ENCODE measurements around the gene CAMTA1.

- TF ChIP-seq POLR2A (IDR thresholded peaks at IDR 0.05; ENCODE audit: low read length) (no peak), GATA1 (IDR thresholded peaks at IDR 0.05; ENCODE audit: low read depth, low read length) (no peak)
Measured at GRCh38 chr1:7106442-7107108, 321.3 kb downstream of the CAMTA1 start.

Measured in erythroblast (primary cell).